K562 (cell line): ENCODE data around the gene AQP11. TPM values are rescaled to one million over a fixed set of nuclear protein-coding genes. Genes with fewer than 3 reads are reported as not detected.
A peak's percentile ranks its signal among the peaks of the same experiment; 100 is the strongest.

ENCODE experiments used
- ATAC-seq: fragments of 200-7000 bp; cut with Tn5 transposase; 3 replicates; pipeline ENCODE4 v1.9.1; 2020; ENCODE audit warnings: moderate library complexity
- BruUV-seq: library from RNA; stranded (reverse); fragments of 400-500 nt; replicated peaks from 2 replicates; lab custom pipeline; 2021; lab: Mats Ljungman, UMichigan
- CTCF ChIA-PET: fragments of 300-600 bp; formaldehyde crosslinking; extraction: SDS; loops from one replicate; lab custom pipeline; 2021; ENCODE audit warnings: low intra/inter-chr PET ratio; lab: Yijun Ruan, JAX
- POLR2A ChIA-PET: fragments of 300-600, 350-650 bp; sonication (Branson Sonifier 250); formaldehyde crosslinking; extraction: SDS; loops from one replicate; lab custom pipeline; 2021; ENCODE audit warnings: antibody characterized with exemption, inconsistent platforms; lab: Yijun Ruan, JAX
- DNase-seq, 4 experiments: peaks; one replicate each; pipeline versions ENCODE4 v3.0.0 to v3.0.0-alpha.2; 2011 to 2018; ENCODE audit warnings: low spot score in 3 of 4, mixed read lengths in 3 of 4; ENCODE audit errors: extremely low read depth in 1 of 4
- FAIRE-seq: peaks from 2 replicates; lab custom pipeline; 2011; peaks lifted over from hg19 to GRCh38; lab: Jason Lieb, UNC
- H2AFZ ChIP-seq: 2 replicates; pipeline ENCODE4 v1.6.0; 2011; ENCODE audit warnings: low read depth, low read length, control low read depth, inconsistent platforms
- H3K27ac ChIP-seq: fragments of 200-600 bp; 3 replicates; pipeline ENCODE4 v1.8.0; 2011; ENCODE audit warnings: low read depth, mild to moderate bottlenecking, control low read depth, inconsistent platforms, low read length, moderate library complexity, mixed read lengths; ENCODE audit errors: extremely low read depth
- H3K27me3 ChIP-seq, 2 experiments: fragments of 300-600 bp in 1 of 2; 2 replicates in 1 of 2; 3 replicates in 1 of 2; pipeline versions ENCODE4 v1.6.0 to v1.8.0; 2011; ENCODE audit warnings: inconsistent platforms in 2 of 2, low read length in 2 of 2, mild to moderate bottlenecking in 1 of 2, mixed read lengths in 1 of 2, moderate library complexity in 1 of 2; ENCODE audit not compliant: control insufficient read depth in 2 of 2, insufficient read depth in 2 of 2
- H3K36me3 ChIP-seq: fragments of 300-600 bp; 3 replicates; pipeline ENCODE4 v1.8.0; 2011; ENCODE audit warnings: mild to moderate bottlenecking, low read length, inconsistent platforms; ENCODE audit not compliant: control insufficient read depth, insufficient read depth
- H3K4me1 ChIP-seq, 2 experiments: fragments of 200-600 bp in 1 of 2; replicated peaks in 1 of 2; 2 replicates in 1 of 2; 3 replicates in 1 of 2; pipeline versions ENCODE4 v1.5.1 to v1.8.0; 2011; ENCODE audit warnings: inconsistent platforms in 2 of 2, low read length in 2 of 2, mild to moderate bottlenecking in 1 of 2, mixed read lengths in 1 of 2, moderate library complexity in 1 of 2; ENCODE audit not compliant: control insufficient read depth in 2 of 2, insufficient read depth in 2 of 2
- H3K4me2 ChIP-seq: 2 replicates; pipeline ENCODE4 v1.6.1; 2011; ENCODE audit warnings: low read length, control low read depth, inconsistent platforms, mixed read lengths; ENCODE audit not compliant: insufficient read depth
- H3K4me3 ChIP-seq: fragments of 200-600 bp; sonication (generic), shearing (Covaris generic); 2 replicates; pipeline ENCODE4 v1.5.1; 2016; ENCODE audit warnings: control low read depth, inconsistent platforms
- H3K79me2 ChIP-seq: fragments of 200-600 bp; 3 replicates; pipeline ENCODE4 v1.8.0; 2011; ENCODE audit warnings: low read length, inconsistent platforms; ENCODE audit not compliant: control insufficient read depth, insufficient read depth
- H3K9ac ChIP-seq, 2 experiments: 2 replicates each; pipeline versions ENCODE4 v1.6.0 to v1.6.1; 2011; ENCODE audit warnings: low read depth in 2 of 2, low read length in 2 of 2, control low read depth in 1 of 2, inconsistent platforms in 1 of 2, mild to moderate bottlenecking in 1 of 2, mixed read lengths in 1 of 2; ENCODE audit not compliant: insufficient read depth in 1 of 2
- H3K9me1 ChIP-seq: one replicate; pipeline ENCODE4 v1.6.0; 2011; ENCODE audit warnings: inconsistent platforms, mild to moderate bottlenecking, low read length, moderate library complexity; ENCODE audit not compliant: control insufficient read depth, insufficient read depth
- H3K9me3 ChIP-seq: replicated peaks from 2 replicates; pipeline ENCODE4 v1.5.1; 2011; ENCODE audit warnings: low read depth, low read length, inconsistent platforms; ENCODE audit not compliant: control insufficient read depth, insufficient read depth
- H4K20me1 ChIP-seq: replicated peaks from 2 replicates; pipeline ENCODE4 v1.6.1; 2011; ENCODE audit warnings: low read length, inconsistent platforms, mixed read lengths; ENCODE audit not compliant: control insufficient read depth, insufficient read depth
- CBX3 ChIP-seq, 2 experiments: IDR thresholded peaks; 1 replicate in 1 of 2; 2 replicates in 1 of 2; pipeline ENCODE4 v1.6.1; 2012; ENCODE audit warnings: inconsistent platforms in 2 of 2, low read length in 2 of 2, borderline replicate concordance in 1 of 2, control low read depth in 1 of 2
- CEBPZ ChIP-seq: fragments of 150-350 bp; IDR thresholded peaks from 2 replicates; pipeline ENCODE4 v1.6.1; 2014; ENCODE audit warnings: low read depth, mild to moderate bottlenecking, low read length, borderline replicate concordance
- TCF7L2 ChIP-seq: fragments of 150-350 bp; IDR thresholded peaks from 2 replicates; pipeline ENCODE4 v1.6.1; 2016; ENCODE audit warnings: low read depth, mild to moderate bottlenecking, low read length, moderate library complexity
- ZFP36 ChIP-seq: fragments of 150-350 bp; IDR thresholded peaks from 2 replicates; pipeline ENCODE4 v1.6.1; 2018; ENCODE audit warnings: low read length, low read depth; ENCODE audit not compliant: partially characterized antibody
- ZNF277 ChIP-seq: fragments of 250-450 bp; sonication (Bioruptor Pico); IDR thresholded peaks from 2 replicates; pipeline ENCODE4 v1.8.0; 2022; ENCODE audit warnings: inconsistent platforms, mild to moderate bottlenecking, moderate library complexity, borderline replicate concordance
- ZNF280B ChIP-seq: fragments of 250-450 bp; sonication (Bioruptor Pico); IDR thresholded peaks from 2 replicates; pipeline ENCODE4 v1.5.1; 2021; ENCODE audit warnings: mild to moderate bottlenecking
- ZNF311 ChIP-seq: fragments of 250-450 bp; sonication (Bioruptor Pico); IDR thresholded peaks from 2 replicates; pipeline ENCODE4 v1.4.0; 2020; ENCODE audit warnings: mild to moderate bottlenecking, moderate library complexity
- WGBS: fragments of 100-300 bp; shearing (Covaris generic); methylation state at CpG from one replicate; pipeline ENCODE4 v1.1.6; 2016; ENCODE audit warnings: low coverage, mixed read lengths; ENCODE audit not compliant: insufficient coverage; ENCODE audit errors: missing lambda C conversion rate; 5-methylcytosine and 5-hydroxymethylcytosine counted together
- in situ Hi-C: fragments of 300-500 bp; cut with MboI; formaldehyde crosslinking; loops from 4 replicates; pipeline ENCODE4 v1.15.0; 2018; ENCODE audit warnings: inconsistent platforms, mixed read lengths
- intact Hi-C: fragments of 100-400 bp; cut with micrococcal nuclease; formaldehyde crosslinking; loops from 2 replicates; pipeline ENCODE4 v1.14.2; 2022
- polyA plus RNA-seq, 8 experiments: library from polyadenylated mRNA; depleted of rRNA in 4 of 8; stranded (reverse) in 5 of 8; unstranded in 3 of 8; fragments of >200 nt; fragmentation: Nextera tagmentation in 2 of 8; fragmentation: Illumina TruSeq in 1 of 8; extraction: Ambion mirVana in 2 of 8; extraction: Trizol in 1 of 8; gene quantifications; 2 replicates each; pipeline versions ENCODE4 v1.2.1 to v1.2.3, GENCODE V29; 2011 to 2014; ENCODE audit warnings: inconsistent platforms in 1 of 8, missing spikeins in 1 of 8
- total RNA-seq, 7 experiments: library from RNA; depleted of rRNA in 6 of 7; stranded (reverse); fragments of >200 nt in 6 of 7; fragmentation: Illumina TruSeq in 2 of 7; extraction: Trizol in 2 of 7; gene quantifications; 2 replicates each; pipeline versions ENCODE4 v1.2.1 to v1.2.3, GENCODE V29; 2011 to 2021; ENCODE audit warnings: low replicate concordance in 1 of 7

AQP11 gene
- total and polyA plus RNA-seq, 9 of the 15 experiments (the other 6 are each of a cell fraction or from before 2014, with no cell fraction given): 0.09 to 1.0 (median 0.36) TPM

- FAIRE-seq: no peak
- Histone ChIP-seq H3K9ac (no peak overlapping the region), H3K36me3 (no peaks in the 10 kb centered on the region), H3K9me1 (no peaks in the 10 kb centered on the region), H4K20me1 (no peaks in the 10 kb centered on the region), H3K4me3 (no peak overlapping the region), H3K9me3 (peaks cover 2% of the 10 kb centered on the region; the same call in 1 of the 2 replicates), H3K4me2 (no peak overlapping the region), H3K4me1 (no peaks in the 10 kb centered on the region), H3K27me3 (no peaks in the 10 kb centered on the region), H3K79me2 (no peaks in the 10 kb centered on the region), H3K27ac (no peak overlapping the region), H2AFZ (no peak overlapping the region)
- intact Hi-C loops: no loop called here
- WGBS: 18% methylated on average over 5 of the region's 5 CpGs
- POLR2A ChIA-PET: interaction anchor here (0.6 to 1.5 kb wide), 2 partner anchors 14 to 960 kb away, joined by 3 to 4 read pairs; no protein-coding TSS in a partner anchor
- no TSS peak for BruUV-seq
- TF ChIP-seq ZFP36 (peak; percentile 84), ZNF311 (CRISPR knock-in tag) (no peak), TCF7L2 (no peak), ZNF280B (CRISPR knock-in tag) (peak; percentile 33; the same call in 1 of the 2 replicates), ZNF277 (CRISPR knock-in tag) (no peak), CBX3 (IDR thresholded peaks at IDR 0.05; ENCODE audit: borderline replicate concordance in 1 of 2, low read length in 2 of 2) (0 out of 3 replicates have a peak, but pooled peaks of 1 of the 2 experiments have one; percentile 18), CEBPZ (0 out of 2 replicates have a peak, but pooled peaks have one; percentile 29)
- CTCF ChIA-PET: no interaction called here
- in situ Hi-C loops: no loop called here
- ATAC-seq: no peak
- no peak for DNase-seq
Measured at GRCh38 chr11:77580712-77581337, 8.9 kb upstream of the AQP11 start.
